ENCODE measurements around the gene ELMO1.

DNA sequence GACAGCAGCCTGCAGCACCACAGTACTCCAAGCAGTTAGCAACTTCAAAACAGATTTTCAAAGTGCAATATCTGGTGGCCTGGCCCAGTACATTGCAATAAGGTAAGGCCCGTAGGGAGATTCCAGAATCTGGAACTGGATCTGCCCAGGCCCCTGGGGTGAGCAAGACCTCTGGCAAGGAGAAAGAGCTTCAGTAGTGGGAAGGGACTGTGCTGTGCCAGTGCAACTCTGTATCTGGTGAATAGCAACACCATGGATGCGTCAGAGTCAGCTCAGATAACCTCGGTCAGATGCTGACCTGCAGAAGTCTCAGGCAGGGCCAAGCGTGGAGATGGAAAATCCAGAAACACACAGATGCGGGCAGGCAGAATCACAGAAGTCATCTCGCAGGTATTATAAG lies 30.3 kb downstream of the ELMO1 start:
- TF ChIP-seq POLR2A (IDR thresholded peaks at IDR 0.05), result no peak
- TF ChIP-seq, protein P1, sequence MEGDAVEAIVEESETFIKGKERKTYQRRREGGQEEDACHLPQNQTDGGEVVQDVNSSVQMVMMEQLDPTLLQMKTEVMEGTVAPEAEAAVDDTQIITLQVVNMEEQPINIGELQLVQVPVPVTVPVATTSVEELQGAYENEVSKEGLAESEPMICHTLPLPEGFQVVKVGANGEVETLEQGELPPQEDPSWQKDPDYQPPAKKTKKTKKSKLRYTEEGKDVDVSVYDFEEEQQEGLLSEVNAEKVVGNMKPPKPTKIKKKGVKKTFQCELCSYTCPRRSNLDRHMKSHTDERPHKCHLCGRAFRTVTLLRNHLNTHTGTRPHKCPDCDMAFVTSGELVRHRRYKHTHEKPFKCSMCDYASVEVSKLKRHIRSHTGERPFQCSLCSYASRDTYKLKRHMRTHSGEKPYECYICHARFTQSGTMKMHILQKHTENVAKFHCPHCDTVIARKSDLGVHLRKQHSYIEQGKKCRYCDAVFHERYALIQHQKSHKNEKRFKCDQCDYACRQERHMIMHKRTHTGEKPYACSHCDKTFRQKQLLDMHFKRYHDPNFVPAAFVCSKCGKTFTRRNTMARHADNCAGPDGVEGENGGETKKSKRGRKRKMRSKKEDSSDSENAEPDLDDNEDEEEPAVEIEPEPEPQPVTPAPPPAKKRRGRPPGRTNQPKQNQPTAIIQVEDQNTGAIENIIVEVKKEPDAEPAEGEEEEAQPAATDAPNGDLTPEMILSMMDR (IDR thresholded peaks at IDR 0.05), result no peak

Measured in ovary (tissue), 3 donors.